ENCODE data around the gene HDAC9.

DNA sequence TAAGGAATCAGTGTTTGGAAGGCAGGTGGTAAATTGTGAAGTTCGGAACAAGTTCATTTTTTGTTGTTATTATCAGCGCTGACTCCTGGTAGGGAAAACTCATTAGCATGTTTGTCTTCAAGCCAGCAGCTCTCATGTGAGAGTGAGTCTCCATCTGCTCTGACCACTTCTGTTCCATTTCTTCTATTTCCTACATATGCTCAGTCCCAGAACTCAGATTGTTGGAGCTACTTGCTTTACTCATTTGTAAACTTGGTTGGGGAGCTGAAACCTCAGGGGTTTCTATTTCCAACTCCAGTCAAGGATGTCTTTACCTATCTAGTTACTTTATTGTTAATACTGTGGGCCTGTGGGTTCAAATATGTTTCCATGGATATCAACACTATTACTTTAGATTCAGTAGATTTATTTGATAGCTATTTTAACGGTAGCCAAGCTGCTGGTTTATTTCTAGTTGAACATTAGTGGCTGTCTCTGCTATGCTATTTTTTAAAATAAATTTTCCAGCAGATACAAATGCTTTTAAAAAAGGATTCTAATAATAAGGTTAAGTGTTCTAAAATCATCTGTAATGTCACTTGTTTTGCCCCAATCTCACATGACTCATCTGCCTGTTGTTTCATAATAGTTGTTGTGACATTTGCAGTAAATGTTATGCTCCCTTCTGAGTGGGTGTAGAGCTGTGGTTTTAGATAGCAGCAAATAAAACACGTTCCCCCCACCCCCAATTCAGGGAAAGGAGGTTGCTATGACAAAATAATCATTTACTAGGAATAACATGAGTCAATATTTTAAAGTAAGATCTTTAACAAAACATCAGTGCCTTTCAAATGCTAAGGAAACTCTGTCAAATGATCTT is 143.3 kb downstream of the HDAC9 start:
- no peak for TF ChIP-seq EP300 (IDR thresholded peaks at IDR 0.05; ENCODE audit: low read depth in 2 of 2, low read length in 2 of 2)
- TF ChIP-seq EP300 (CRISPR knock-in tag; IDR thresholded peaks at IDR 0.05; ENCODE audit: borderline replicate concordance), result no peak
- TF ChIP-seq, protein P1, sequence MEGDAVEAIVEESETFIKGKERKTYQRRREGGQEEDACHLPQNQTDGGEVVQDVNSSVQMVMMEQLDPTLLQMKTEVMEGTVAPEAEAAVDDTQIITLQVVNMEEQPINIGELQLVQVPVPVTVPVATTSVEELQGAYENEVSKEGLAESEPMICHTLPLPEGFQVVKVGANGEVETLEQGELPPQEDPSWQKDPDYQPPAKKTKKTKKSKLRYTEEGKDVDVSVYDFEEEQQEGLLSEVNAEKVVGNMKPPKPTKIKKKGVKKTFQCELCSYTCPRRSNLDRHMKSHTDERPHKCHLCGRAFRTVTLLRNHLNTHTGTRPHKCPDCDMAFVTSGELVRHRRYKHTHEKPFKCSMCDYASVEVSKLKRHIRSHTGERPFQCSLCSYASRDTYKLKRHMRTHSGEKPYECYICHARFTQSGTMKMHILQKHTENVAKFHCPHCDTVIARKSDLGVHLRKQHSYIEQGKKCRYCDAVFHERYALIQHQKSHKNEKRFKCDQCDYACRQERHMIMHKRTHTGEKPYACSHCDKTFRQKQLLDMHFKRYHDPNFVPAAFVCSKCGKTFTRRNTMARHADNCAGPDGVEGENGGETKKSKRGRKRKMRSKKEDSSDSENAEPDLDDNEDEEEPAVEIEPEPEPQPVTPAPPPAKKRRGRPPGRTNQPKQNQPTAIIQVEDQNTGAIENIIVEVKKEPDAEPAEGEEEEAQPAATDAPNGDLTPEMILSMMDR (CRISPR knock-in tag; IDR thresholded peaks at IDR 0.05), result no peak
